Mesenchymal stem cell (in vitro differentiated cells and primary cell): ENCODE data around the gene LRRC71.

Experiments used
- DNase-seq: peaks from one replicate; pipeline ENCODE4 v3.0.0-alpha.2; 2013
- H2AFZ ChIP-seq: one replicate; pipeline ENCODE4 v1.6.1; 2013; ENCODE audit warnings: low read depth, mild to moderate bottlenecking, control low read depth, inconsistent platforms, low read length, moderate library complexity
- H2AK5ac ChIP-seq: 2 replicates; pipeline ENCODE4 v1.6.1; 2013; ENCODE audit warnings: low read length, moderate library complexity, mild to moderate bottlenecking, inconsistent platforms; ENCODE audit not compliant: severe bottlenecking
- H2BK120ac ChIP-seq: one replicate; pipeline ENCODE4 v1.6.1; 2013; ENCODE audit warnings: low read depth, mild to moderate bottlenecking, inconsistent platforms, low read length, moderate library complexity
- H2BK12ac ChIP-seq, 2 experiments: one replicate each; pipeline ENCODE4 v1.6.1; 2013; ENCODE audit warnings: inconsistent platforms in 2 of 2, low read length in 2 of 2, mild to moderate bottlenecking in 2 of 2, moderate library complexity in 2 of 2, control low read depth in 1 of 2
- H2BK15ac ChIP-seq: one replicate; pipeline ENCODE4 v1.6.1; 2013; ENCODE audit warnings: mild to moderate bottlenecking, low read depth, inconsistent platforms; ENCODE audit not compliant: poor library complexity, severe bottlenecking
- H2BK5ac ChIP-seq: 2 replicates; pipeline ENCODE4 v1.6.1; 2013; ENCODE audit warnings: low read depth, mild to moderate bottlenecking, low read length, control low read depth, inconsistent platforms; ENCODE audit not compliant: poor library complexity, severe bottlenecking
- H3K14ac ChIP-seq, 2 experiments: one replicate each; pipeline ENCODE4 v1.6.1; 2013; ENCODE audit warnings: inconsistent platforms in 2 of 2, low read length in 2 of 2, control low read depth in 1 of 2, mild to moderate bottlenecking in 1 of 2, moderate library complexity in 1 of 2
- H3K18ac ChIP-seq, 2 experiments: one replicate each; pipeline ENCODE4 v1.6.1; 2013; ENCODE audit warnings: inconsistent platforms in 2 of 2, low read length in 2 of 2, control low read depth in 1 of 2, low read depth in 1 of 2, mild to moderate bottlenecking in 1 of 2
- H3K23ac ChIP-seq, 2 experiments: one replicate each; pipeline ENCODE4 v1.6.1; 2013; ENCODE audit warnings: inconsistent platforms in 2 of 2, low read length in 2 of 2, mild to moderate bottlenecking in 2 of 2, moderate library complexity in 2 of 2, control low read depth in 1 of 2
- H3K27ac ChIP-seq: 2 replicates; pipeline ENCODE4 v1.5.1; 2013; ENCODE audit warnings: mild to moderate bottlenecking, moderate library complexity, low read length, control low read depth, inconsistent platforms; ENCODE audit not compliant: poor library complexity, severe bottlenecking
- H3K27me3 ChIP-seq, 2 experiments: 2 replicates each; pipeline versions ENCODE4 v1.6.1 to v1.7.0; 2013; ENCODE audit warnings: low read length in 2 of 2, mild to moderate bottlenecking in 2 of 2, moderate library complexity in 2 of 2, control low read depth in 1 of 2, inconsistent platforms in 1 of 2; ENCODE audit not compliant: control insufficient read depth in 1 of 2, insufficient read depth in 1 of 2
- H3K36me3 ChIP-seq, 2 experiments: 2 replicates each; pipeline versions ENCODE4 v1.6.1 to v1.7.0; 2013; ENCODE audit warnings: low read length in 2 of 2, control low read depth in 1 of 2, inconsistent platforms in 1 of 2, low read depth in 1 of 2, mild to moderate bottlenecking in 1 of 2; ENCODE audit not compliant: insufficient read depth in 2 of 2, control insufficient read depth in 1 of 2
- H3K4ac ChIP-seq, 2 experiments: one replicate each; pipeline ENCODE4 v1.6.1; 2013; ENCODE audit warnings: inconsistent platforms in 2 of 2, low read length in 2 of 2, mild to moderate bottlenecking in 2 of 2, moderate library complexity in 2 of 2, control low read depth in 1 of 2, low read depth in 1 of 2
- H3K4me1 ChIP-seq: 2 replicates; pipeline ENCODE4 v1.6.1; 2013; ENCODE audit warnings: low read depth, low read length, control low read depth; ENCODE audit not compliant: control insufficient read depth, insufficient read depth
- H3K4me2 ChIP-seq: 2 replicates; pipeline ENCODE4 v1.6.1; 2013; ENCODE audit warnings: low read length, mild to moderate bottlenecking, inconsistent platforms; ENCODE audit not compliant: poor library complexity, severe bottlenecking
- H3K4me3 ChIP-seq, 2 experiments: 2 replicates each; pipeline versions ENCODE4 v1.5.1 to v1.7.0; 2013; ENCODE audit warnings: low read length in 2 of 2, mild to moderate bottlenecking in 2 of 2, control low read depth in 1 of 2, low read depth in 1 of 2; ENCODE audit not compliant: insufficient read depth in 1 of 2
- H3K79me1 ChIP-seq: replicated peaks from 2 replicates; pipeline ENCODE4 v1.6.1; 2013; ENCODE audit warnings: mild to moderate bottlenecking, control low read depth, low read length, inconsistent platforms; ENCODE audit not compliant: poor library complexity, severe bottlenecking
- H3K9ac ChIP-seq: 2 replicates; pipeline ENCODE4 v1.7.0; 2013; ENCODE audit warnings: mild to moderate bottlenecking, low read length, moderate library complexity
- H3K9me3 ChIP-seq: 2 replicates; pipeline ENCODE4 v1.7.0; 2013; ENCODE audit warnings: mild to moderate bottlenecking, low read length; ENCODE audit not compliant: control insufficient read depth
- H4K8ac ChIP-seq: one replicate; pipeline ENCODE4 v1.6.1; 2013; ENCODE audit warnings: inconsistent platforms, mild to moderate bottlenecking, low read length, moderate library complexity
- H4K91ac ChIP-seq: one replicate; pipeline ENCODE4 v1.6.1; 2013; ENCODE audit warnings: mild to moderate bottlenecking, low read length, inconsistent platforms
- WGBS: methylation state at CpG from one replicate; pipeline ENCODE4 v1.1.7; 2013; ENCODE audit warnings: mixed read lengths; 5-methylcytosine and 5-hydroxymethylcytosine counted together

Gene LRRC71

DNA sequence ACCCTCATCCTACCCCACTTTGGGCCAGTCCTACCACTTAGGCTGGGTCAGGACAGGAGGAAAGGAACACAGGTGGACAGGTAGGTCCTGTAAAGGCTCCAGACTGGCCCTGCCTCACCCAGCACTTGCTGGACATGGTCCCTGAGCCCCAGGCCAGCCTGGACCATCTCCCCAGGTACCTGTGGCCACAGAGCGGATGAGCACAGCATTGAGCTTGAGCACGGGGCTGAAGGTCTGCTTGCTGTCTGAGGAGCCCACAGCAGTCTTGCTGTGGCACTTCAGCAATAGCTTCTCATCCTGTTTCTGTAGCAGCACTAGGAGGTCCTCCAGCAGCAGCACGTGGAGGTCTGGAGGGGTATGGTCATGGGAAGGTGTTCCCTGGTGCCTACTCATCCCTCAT, 23.3 kb downstream of the LRRC71 start:
- Histone ChIP-seq H2BK120ac (no peak overlapping the region), H3K9me3 (no peaks in the 10 kb centered on the region), H3K9ac (no peak overlapping the region), H4K8ac (no peak overlapping the region), H3K4me2 (no peak overlapping the region), H3K23ac (no peak overlapping the region), H3K4me1 (no peaks in the 10 kb centered on the region), H2BK15ac (no peak overlapping the region), H3K14ac (no peak overlapping the region), H3K36me3 (peaks cover 94 to 99% of the 10 kb centered on the region in 2 experiments), H2BK5ac (no peak overlapping the region), H3K4me3 (no peak overlapping the region), H3K27me3 (no peaks in the 10 kb centered on the region), H2BK12ac (no peak overlapping the region), H4K91ac (no peak overlapping the region), H3K4ac (no peak overlapping the region), H2AFZ (no peak overlapping the region), H3K18ac (no peak overlapping the region), H3K27ac (no peak overlapping the region), H2AK5ac (no peak overlapping the region), H3K79me1 (no peaks in the 10 kb centered on the region)
- no peak for DNase-seq
- 97% methylated on average over 3 of the region's 3 CpGs for WGBS

DNA sequence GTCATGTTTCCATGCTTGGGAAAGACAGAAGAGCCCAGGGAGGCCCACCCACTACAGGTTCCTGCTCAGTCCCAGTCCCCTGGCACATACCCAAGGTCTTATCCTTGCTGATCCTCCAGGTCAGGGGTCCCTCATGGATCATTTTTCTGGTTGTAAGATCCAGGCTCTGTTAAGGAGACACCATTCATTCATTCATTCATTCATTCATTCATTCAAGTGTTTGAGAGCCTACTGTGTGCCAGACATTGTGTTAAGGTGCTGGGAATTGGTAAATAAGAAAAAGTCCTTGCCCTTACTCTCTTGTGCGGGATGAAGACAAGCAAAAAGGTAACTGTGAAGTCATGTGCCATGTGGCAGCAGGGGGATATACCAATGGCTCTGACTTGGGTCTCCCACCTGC, 23.8 kb downstream of the LRRC71 start:
- Histone ChIP-seq H2BK5ac (no peak overlapping the region), H3K4me1 (no peaks in the 10 kb centered on the region), H4K91ac (no peak overlapping the region), H3K36me3 (peaks cover 93 to 99% of the 10 kb centered on the region in 2 experiments), H3K79me1 (no peaks in the 10 kb centered on the region), H3K4me3 (no peak overlapping the region), H3K27ac (no peak overlapping the region), H3K4me2 (no peak overlapping the region), H2BK120ac (no peak overlapping the region), H2AFZ (no peak overlapping the region), H3K18ac (no peak overlapping the region), H3K9ac (no peak overlapping the region), H4K8ac (no peak overlapping the region), H3K9me3 (no peaks in the 10 kb centered on the region), H2BK12ac (no peak overlapping the region), H2BK15ac (no peak overlapping the region), H3K4ac (no peak overlapping the region), H2AK5ac (no peak overlapping the region), H3K27me3 (no peaks in the 10 kb centered on the region), H3K23ac (no peak overlapping the region), H3K14ac (no peak overlapping the region)
- 100% methylated on average over 1 of the region's 1 CpG for WGBS
- no peak for DNase-seq

DNA sequence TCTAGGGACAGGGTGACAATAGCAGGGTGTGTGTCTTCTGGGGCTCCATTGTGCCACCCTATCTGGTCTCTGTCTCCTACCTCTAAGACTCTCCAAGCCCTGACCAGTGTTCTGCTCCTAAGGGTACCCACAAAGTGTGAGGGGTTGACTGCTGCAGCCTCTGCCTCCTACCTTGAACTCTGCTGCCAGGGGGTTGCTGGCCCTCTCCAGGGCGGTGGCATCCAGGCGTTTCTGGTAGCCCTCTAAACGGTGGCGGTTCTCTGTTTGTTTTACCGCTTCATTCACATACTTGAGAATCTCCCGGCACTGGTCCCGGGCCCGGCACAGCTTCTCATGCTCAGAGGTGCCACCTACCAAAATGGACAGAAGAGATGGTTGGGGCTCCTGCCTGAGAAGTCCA, 24.4 kb downstream of the LRRC71 start:
- H4K91ac ChIP-seq: no peak overlapping the region
- H2BK15ac ChIP-seq: no peak overlapping the region
- no peak overlapping the region for H3K9ac ChIP-seq
- H3K18ac ChIP-seq: no peak overlapping the region
- H2AK5ac ChIP-seq: no peak overlapping the region
- H3K14ac ChIP-seq: no peak overlapping the region
- H3K4me1 ChIP-seq: no peaks in the 10 kb centered on the region
- H3K36me3 ChIP-seq: peaks cover 91 to 99% of the 10 kb centered on the region in 2 experiments
- H3K27me3 ChIP-seq: no peaks in the 10 kb centered on the region
- H3K27ac ChIP-seq: no peak overlapping the region
- H2BK5ac ChIP-seq: no peak overlapping the region
- no peaks in the 10 kb centered on the region for H3K79me1 ChIP-seq
- H3K23ac ChIP-seq: no peak overlapping the region
- H3K4me3 ChIP-seq: no peak overlapping the region
- no peaks in the 10 kb centered on the region for H3K9me3 ChIP-seq
- no peak overlapping the region for H3K4me2 ChIP-seq
- 99% methylated on average over 8 of the region's 8 CpGs for WGBS
- H4K8ac ChIP-seq: no peak overlapping the region
- no peak overlapping the region for H2BK120ac ChIP-seq
- H3K4ac ChIP-seq: no peak overlapping the region
- H2AFZ ChIP-seq: no peak overlapping the region
- no peak for DNase-seq
- H2BK12ac ChIP-seq: no peak overlapping the region

DNA sequence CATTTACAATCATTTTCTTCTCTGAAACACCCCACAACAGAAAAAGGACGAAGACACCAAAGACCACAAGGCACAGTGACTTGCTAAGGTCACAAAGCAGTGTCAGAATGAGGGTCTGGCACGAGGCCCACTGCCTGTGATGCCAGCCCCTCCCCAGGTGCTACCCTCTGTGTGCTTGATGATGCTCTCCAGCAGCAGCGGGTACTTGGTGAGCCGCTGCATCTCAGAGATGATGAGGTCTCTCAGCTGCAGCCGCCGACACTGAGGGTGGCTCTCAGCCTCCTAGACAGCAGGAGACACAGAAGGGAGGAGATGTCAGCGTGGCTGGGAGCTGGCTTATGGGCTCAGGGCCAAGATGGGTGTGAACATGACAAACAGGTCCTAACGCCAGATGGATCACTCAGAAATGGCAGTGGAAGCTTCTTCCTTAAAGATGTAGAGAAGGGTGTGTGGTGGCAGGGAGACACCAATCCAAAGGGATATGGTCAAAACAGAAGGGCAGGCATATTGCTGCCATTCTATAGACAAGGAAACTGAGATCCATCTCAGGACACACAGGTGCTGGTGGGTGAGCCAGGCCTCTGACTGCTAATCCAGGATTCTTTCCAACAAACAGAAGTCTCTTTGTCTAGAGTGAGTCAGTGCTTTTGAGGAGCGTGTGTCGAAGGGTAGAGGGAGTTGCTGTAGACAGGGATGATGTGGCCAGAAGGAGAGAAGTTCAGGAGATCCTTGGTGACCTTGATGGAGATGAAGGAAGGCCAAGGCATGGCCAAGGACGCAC, 25.6 kb downstream of the LRRC71 start:
- no peak overlapping the region for H2BK5ac ChIP-seq
- no peak overlapping the region for H3K9ac ChIP-seq
- no peak for DNase-seq
- no peak overlapping the region for H3K27ac ChIP-seq
- H4K91ac ChIP-seq: no peak overlapping the region
- H2BK12ac ChIP-seq: no peak overlapping the region
- 96% methylated on average over 11 of the region's 11 CpGs for WGBS
- no peak overlapping the region for H2AFZ ChIP-seq
- H2BK120ac ChIP-seq: no peak overlapping the region
- H3K4me3 ChIP-seq: no peak overlapping the region
- no peak overlapping the region for H3K14ac ChIP-seq
- no peaks in the 10 kb centered on the region for H3K4me1 ChIP-seq
- no peaks in the 10 kb centered on the region for H3K79me1 ChIP-seq
- no peak overlapping the region for H3K4me2 ChIP-seq
- H3K4ac ChIP-seq: no peak overlapping the region
- H3K23ac ChIP-seq: no peak overlapping the region
- no peak overlapping the region for H4K8ac ChIP-seq
- peaks cover 85 to 99% of the 10 kb centered on the region in 2 experiments for H3K36me3 ChIP-seq
- H3K9me3 ChIP-seq: no peaks in the 10 kb centered on the region
- no peak overlapping the region for H2BK15ac ChIP-seq
- H3K27me3 ChIP-seq: no peaks in the 10 kb centered on the region
- H3K18ac ChIP-seq: no peak overlapping the region
- H2AK5ac ChIP-seq: no peak overlapping the region
